Measurements from ENCODE around the gene SRRM3.

SRRM3 gene

DNA sequence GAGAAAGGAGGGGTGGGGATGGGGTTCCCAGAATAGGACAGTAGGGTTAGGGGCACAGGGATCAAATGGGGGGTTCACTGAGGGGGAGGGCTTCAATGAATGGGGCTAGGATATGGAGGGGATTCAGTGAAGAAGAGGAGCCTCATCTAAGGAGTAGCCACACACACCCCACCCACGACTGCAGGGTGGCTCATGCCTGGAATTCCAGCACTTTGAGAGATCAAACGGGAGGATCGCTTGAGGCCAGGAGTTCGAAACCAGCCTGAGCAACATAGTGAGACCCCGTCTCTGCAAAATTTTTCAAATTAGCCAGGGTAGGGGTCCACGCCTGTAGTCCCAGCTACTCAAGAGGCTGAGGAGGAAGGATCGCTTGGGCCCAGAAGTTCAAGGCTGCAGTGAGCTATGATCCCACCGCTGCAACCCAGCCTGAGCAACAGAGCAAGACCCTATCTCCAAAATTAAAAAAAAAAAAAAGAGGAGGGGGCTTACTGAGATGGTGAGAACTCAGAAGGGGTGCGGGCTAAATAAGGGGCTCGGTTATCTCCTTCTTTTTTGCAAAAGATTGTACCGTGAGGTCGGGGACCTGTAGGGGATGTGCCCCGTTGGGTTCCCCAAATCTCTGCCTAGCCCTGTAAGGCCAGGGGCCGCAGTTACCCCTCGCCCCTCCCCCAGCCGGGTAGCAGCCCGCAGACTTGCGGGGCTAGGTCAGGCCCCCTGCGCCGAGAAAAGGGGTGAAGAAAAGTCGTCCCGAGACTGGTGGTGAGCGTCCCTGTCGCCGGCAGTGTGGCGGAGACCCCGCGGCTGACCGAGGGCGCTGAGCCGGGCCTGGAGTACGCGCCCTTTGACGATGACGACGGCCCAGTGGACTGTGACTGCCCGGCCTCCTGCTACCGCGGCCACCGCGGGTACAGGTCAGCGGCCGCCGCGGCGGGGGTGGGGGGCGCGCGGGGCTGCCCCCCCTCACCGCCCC lies 57.7 kb downstream of the SRRM3 start:
- no peak for TF ChIP-seq SIN3A (IDR thresholded peaks at IDR 0.05; ENCODE audit: borderline replicate concordance, insufficient read depth, low read length)
- TF ChIP-seq POLR2AphosphoS5 (IDR thresholded peaks at IDR 0.05; ENCODE audit: low read depth, low read length) = no peak
- TF ChIP-seq, protein P1, sequence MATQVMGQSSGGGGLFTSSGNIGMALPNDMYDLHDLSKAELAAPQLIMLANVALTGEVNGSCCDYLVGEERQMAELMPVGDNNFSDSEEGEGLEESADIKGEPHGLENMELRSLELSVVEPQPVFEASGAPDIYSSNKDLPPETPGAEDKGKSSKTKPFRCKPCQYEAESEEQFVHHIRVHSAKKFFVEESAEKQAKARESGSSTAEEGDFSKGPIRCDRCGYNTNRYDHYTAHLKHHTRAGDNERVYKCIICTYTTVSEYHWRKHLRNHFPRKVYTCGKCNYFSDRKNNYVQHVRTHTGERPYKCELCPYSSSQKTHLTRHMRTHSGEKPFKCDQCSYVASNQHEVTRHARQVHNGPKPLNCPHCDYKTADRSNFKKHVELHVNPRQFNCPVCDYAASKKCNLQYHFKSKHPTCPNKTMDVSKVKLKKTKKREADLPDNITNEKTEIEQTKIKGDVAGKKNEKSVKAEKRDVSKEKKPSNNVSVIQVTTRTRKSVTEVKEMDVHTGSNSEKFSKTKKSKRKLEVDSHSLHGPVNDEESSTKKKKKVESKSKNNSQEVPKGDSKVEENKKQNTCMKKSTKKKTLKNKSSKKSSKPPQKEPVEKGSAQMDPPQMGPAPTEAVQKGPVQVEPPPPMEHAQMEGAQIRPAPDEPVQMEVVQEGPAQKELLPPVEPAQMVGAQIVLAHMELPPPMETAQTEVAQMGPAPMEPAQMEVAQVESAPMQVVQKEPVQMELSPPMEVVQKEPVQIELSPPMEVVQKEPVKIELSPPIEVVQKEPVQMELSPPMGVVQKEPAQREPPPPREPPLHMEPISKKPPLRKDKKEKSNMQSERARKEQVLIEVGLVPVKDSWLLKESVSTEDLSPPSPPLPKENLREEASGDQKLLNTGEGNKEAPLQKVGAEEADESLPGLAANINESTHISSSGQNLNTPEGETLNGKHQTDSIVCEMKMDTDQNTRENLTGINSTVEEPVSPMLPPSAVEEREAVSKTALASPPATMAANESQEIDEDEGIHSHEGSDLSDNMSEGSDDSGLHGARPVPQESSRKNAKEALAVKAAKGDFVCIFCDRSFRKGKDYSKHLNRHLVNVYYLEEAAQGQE (IDR thresholded peaks at IDR 0.05; ENCODE audit: insufficient read depth in 1 of 2, low read depth in 2 of 2, low read length in 2 of 2) = no peak
- TF ChIP-seq FOXP2 (optimal IDR thresholded peaks at IDR 0.05; ENCODE audit: borderline replicate concordance, extremely low read depth, extremely low read length, insufficient read depth) = no peak
- TF ChIP-seq TAF1 (IDR thresholded peaks at IDR 0.05; ENCODE audit: borderline replicate concordance, insufficient read depth, low read length) = no peak

- no peak for TF ChIP-seq POLR2AphosphoS5 (IDR thresholded peaks at IDR 0.05; ENCODE audit: low read depth, low read length)
- TF ChIP-seq FOXP2 (optimal IDR thresholded peaks at IDR 0.05; ENCODE audit: borderline replicate concordance, extremely low read depth, extremely low read length, insufficient read depth) = no peak
- TF ChIP-seq TAF1 (IDR thresholded peaks at IDR 0.05; ENCODE audit: borderline replicate concordance, insufficient read depth, low read length) = no peak
- TF ChIP-seq SIN3A (IDR thresholded peaks at IDR 0.05; ENCODE audit: borderline replicate concordance, insufficient read depth, low read length) = no peak
- TF ChIP-seq, protein P1 (IDR thresholded peaks at IDR 0.05; ENCODE audit: insufficient read depth in 1 of 2, low read depth in 2 of 2, low read length in 2 of 2) = no peak
These were observed 58.5 kb downstream of the SRRM3 start for GRCh38 chr7:76260171-76260703.

DNA sequence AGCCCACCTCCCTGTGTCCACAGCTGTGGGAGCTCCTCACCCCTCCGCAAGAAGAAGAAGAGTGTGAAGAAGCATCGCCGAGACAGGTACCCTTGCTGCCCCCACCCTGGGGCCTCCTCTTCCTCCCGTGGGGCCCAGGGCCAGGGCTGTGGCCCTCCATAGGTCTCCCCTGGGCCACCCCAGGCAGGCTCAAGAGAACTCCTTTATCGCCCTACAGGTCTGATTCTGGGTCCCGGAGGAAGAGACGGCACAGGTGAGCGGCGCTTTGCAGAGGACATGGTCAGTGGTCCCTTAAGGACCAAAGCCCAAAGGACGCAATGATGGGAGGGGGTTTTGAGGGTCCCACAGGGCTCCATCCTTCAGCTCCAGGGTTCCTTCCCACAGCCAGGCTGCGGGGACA lies 59.6 kb downstream of the SRRM3 start:
- no peak for TF ChIP-seq FOXP2 (optimal IDR thresholded peaks at IDR 0.05; ENCODE audit: borderline replicate concordance, extremely low read depth, extremely low read length, insufficient read depth)
- TF ChIP-seq SIN3A (IDR thresholded peaks at IDR 0.05; ENCODE audit: borderline replicate concordance, insufficient read depth, low read length) = no peak
- no peak for TF ChIP-seq TAF1 (IDR thresholded peaks at IDR 0.05; ENCODE audit: borderline replicate concordance, insufficient read depth, low read length)
- TF ChIP-seq POLR2AphosphoS5 (IDR thresholded peaks at IDR 0.05; ENCODE audit: low read depth, low read length) = no peak
- TF ChIP-seq, protein P1 (IDR thresholded peaks at IDR 0.05; ENCODE audit: insufficient read depth in 1 of 2, low read depth in 2 of 2, low read length in 2 of 2) = no peak

DNA sequence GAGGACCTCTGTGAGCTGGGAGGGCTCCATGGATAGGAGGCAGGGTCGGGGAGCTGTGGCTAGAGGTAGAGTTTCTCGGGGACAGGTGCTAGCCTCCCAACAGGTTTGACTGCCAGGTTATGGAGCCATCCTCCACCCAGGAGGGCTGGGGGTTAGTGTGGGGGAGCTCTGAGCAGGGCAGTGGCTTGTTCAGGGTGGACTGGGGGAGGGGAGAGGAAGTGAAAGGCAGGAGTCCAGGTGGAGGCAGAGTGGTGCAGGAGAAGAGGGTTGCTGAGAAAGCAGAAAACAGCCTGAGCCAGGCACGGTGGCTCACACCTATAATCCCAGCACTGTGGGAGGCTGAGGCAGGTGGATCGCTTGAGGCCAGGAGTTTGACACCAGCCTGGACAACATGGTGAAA lies 60.2 kb downstream of the SRRM3 start:
- no peak for TF ChIP-seq SIN3A (IDR thresholded peaks at IDR 0.05; ENCODE audit: borderline replicate concordance, insufficient read depth, low read length)
- TF ChIP-seq FOXP2 (optimal IDR thresholded peaks at IDR 0.05; ENCODE audit: borderline replicate concordance, extremely low read depth, extremely low read length, insufficient read depth) = no peak
- TF ChIP-seq TAF1 (IDR thresholded peaks at IDR 0.05; ENCODE audit: borderline replicate concordance, insufficient read depth, low read length) = no peak
- no peak for TF ChIP-seq POLR2AphosphoS5 (IDR thresholded peaks at IDR 0.05; ENCODE audit: low read depth, low read length)
- TF ChIP-seq, protein P1 (IDR thresholded peaks at IDR 0.05; ENCODE audit: insufficient read depth in 1 of 2, low read depth in 2 of 2, low read length in 2 of 2) = no peak
